G401 (cell line): ENCODE data around the gene PIKFYVE. TPM values are rescaled to one million over a fixed set of nuclear protein-coding genes. Genes with fewer than 3 reads are reported as not detected.

ENCODE experiments used
- DNase-seq: peaks from one replicate; pipeline ENCODE4 v3.0.0-alpha.2; 2015; ENCODE audit warnings: low spot score
- in situ Hi-C: cut with HindIII; loops from 2 replicates; pipeline ENCODE4 v1.10.0; 2016; ENCODE audit warnings: low sequenced_read_pairs, mixed read lengths
- total RNA-seq: library from RNA; depleted of rRNA; stranded (reverse); fragments of >200 nt; shearing (Covaris generic); gene quantifications from 2 replicates; pipeline ENCODE4 v1.2.3, GENCODE V29; 2014

PIKFYVE gene
- total RNA-seq, 1 experiment from 2014 or later = 29.2 TPM

DNA sequence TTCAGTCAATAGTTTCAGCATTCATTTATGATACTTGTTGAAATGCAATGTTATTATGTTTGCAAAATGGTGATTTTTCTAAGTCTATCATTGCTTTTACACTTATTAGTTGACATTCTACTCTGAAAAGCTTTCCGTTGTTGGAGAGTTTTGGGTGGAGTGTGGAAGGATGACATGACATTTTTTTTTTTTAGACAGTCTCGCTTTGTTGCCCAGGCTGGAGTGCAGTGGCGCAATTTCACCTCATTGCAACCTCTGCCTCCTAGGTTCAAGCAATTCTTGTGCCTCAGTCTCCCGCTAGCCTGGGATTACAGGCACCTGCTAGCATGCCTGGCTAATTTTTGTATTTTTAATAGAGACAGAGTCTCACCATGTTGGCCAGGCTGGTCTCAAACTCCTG lies 29.8 kb downstream of the PIKFYVE start:
- in situ Hi-C loops = no loop called here
- DNase-seq = no peak

- in situ Hi-C loops = no loop called here
- no peak for DNase-seq
These were observed 30.6 kb downstream of the PIKFYVE start for GRCh38 chr2:208296610-208297009.

- in situ Hi-C loops = no loop called here
- DNase-seq = no peak
These were observed 31.9 kb downstream of the PIKFYVE start for GRCh38 chr2:208297961-208298360.

DNA sequence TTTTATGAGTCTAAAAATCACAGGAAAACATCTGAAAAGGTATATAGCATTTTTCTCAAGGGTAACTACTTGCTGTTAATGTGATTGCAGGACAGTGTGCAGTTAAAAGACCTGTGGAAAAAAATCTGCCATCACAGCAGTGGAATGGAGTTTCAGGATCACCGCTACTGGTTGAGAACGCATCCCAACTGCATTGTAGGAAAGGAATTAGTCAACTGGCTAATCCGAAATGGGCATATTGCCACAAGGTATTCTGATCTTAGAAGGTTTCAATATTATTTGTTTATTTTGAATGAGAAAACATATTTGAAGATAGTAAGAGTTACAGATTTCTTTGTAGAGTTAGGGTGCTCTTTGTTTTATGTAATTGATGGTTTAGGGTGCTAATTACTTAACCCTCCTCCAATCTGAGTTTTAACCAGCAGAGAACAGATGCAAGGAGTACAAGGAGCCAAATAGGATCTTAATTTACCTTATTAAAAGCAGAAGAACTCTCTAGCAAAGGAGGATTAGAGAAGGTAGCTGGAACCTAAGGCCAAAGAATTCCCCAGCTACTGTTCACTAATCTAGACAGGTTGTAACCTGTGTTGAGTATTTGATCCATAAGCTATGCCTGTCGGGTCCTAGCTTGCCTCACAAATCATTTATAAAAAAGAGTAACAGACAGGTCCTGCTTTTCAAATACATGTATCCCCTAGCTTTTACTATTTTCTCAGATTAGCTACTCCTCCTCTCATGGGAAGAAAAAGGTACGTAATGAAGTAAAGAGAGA lies 35.0 kb downstream of the PIKFYVE start:
- DNase-seq = no peak
- in situ Hi-C loops = no loop called here

DNA sequence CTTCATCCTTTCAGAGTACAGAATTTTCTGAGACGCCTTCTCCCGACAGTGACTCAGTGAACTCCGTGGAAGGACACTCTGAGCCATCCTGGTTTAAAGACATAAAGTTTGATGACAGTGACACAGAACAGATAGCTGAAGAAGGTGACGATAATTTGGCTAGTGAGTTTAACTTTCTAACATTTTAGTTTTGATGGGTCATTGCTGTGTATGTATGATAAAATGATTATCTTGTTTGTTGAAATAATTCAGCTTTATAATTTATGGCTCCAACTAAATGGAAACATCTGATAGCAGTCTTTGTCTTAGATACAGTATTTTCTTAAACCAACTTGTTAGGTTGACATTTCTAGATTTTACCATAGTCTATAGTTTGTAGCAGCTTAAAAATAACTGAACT lies 38.1 kb downstream of the PIKFYVE start:
- in situ Hi-C loops = no loop called here
- no peak for DNase-seq

- in situ Hi-C loops = no loop called here
- DNase-seq = no peak
These were observed 38.6 kb downstream of the PIKFYVE start for GRCh38 chr2:208304695-208305094.

- no peak for DNase-seq
- in situ Hi-C loops = no loop called here
These were observed 40.2 kb downstream of the PIKFYVE start for GRCh38 chr2:208306291-208306690.

GRCh38 chr2:208311321-208311720 lies 45.3 kb downstream of the PIKFYVE start:
- in situ Hi-C loops = no loop called here

GRCh38 chr2:208311954-208312353 lies 45.9 kb downstream of the PIKFYVE start:
- DNase-seq = no peak
- in situ Hi-C loops = no loop called here

More at GRCh38 chr2:208311321-208311720, 45.3 kb downstream of the PIKFYVE start:
- no peak for DNase-seq

- DNase-seq = no peak
- in situ Hi-C loops = no loop called here
These were observed 49.2 kb downstream of the PIKFYVE start for GRCh38 chr2:208315081-208315788.

GRCh38 chr2:208318127-208318526 lies 52.1 kb downstream of the PIKFYVE start:
- in situ Hi-C loops = no loop called here
- no peak for DNase-seq

DNA sequence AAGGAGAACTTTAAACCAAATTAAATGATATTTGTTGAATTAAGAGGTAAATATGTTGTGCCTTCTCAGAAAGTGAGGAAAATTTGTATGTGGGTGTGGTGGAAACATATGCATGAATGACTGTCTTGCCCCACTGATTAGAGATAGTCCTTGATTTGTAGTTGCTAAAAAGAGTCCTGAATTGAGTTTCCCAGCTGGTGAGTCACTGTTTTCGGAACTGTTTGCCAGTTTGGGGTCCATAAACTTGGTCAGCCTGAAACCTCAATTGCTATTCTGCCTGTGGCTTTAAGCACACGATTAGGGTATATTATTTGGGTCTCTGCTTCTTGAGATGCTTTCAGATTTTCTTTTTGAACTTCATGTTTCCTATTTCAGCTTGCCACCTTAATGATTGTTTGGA lies 53.3 kb downstream of the PIKFYVE start:
- no peak for DNase-seq
- in situ Hi-C loops = no loop called here

DNA sequence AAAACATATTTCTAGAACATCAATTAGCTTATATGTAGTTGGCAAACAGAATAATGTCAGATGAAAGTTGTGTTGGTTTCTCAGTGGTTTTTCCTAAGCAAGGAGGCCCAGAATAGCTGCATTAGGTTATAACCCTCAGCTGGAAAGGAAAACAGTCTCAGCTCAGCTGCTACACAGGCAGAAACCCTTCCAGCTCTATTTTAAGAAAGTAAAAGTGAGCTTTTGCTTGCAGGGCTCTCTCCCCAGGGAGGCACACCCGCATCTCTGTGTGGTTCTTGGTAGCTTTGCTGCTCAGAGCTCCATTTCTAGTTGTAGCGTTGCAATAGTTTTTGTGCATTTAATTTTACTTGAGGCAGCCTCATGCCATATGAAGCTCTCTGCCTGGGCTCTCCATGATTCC lies 54.6 kb downstream of the PIKFYVE start:
- no peak for DNase-seq
- in situ Hi-C loops = no loop called here

DNA sequence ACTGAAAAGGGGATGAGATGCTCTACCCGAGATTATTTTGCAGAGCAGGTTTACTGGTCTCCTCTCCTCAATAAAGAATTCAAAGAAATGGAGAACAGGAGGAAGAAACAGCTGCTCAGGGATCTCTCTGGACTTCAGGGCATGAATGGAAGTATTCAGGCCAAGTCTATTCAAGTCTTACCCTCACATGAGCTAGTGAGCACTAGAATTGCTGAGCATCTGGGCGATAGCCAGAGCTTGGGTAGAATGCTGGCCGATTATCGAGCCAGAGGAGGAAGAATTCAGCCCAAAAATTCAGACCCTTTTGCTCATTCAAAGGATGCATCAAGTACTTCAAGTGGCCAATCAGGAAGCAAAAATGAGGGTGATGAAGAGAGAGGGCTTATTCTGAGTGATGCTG lies 60.0 kb downstream of the PIKFYVE start:
- peak; percentile 29 for DNase-seq
- in situ Hi-C loops = no loop called here

- in situ Hi-C loops = no loop called here
- no peak for DNase-seq
These were observed 63.4 kb downstream of the PIKFYVE start for GRCh38 chr2:208329485-208329884.

- in situ Hi-C loops = no loop called here
- DNase-seq = no peak
These were observed 68.2 kb downstream of the PIKFYVE start for GRCh38 chr2:208334230-208334629.

DNA sequence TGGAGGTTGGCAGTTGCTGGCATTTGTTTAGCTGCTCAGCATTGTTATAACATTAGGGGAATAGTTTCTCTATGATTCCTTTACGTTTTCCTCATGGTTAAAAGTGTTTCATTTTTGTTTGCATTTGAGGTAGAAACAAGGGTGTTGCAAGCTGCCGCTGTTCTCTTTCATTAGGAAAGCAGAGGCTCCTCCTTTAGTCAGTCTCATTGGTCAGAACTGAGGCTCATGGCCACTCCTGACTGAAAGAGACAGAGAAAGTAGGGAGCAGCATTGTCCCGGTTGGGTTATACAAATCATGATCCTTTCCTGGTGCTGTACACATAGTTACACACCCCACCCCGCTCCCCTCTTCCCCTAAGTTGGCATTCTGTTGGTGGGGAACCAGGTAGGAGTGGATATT lies 80.7 kb downstream of the PIKFYVE start:
- in situ Hi-C loops = no loop called here
- DNase-seq = no peak

DNA sequence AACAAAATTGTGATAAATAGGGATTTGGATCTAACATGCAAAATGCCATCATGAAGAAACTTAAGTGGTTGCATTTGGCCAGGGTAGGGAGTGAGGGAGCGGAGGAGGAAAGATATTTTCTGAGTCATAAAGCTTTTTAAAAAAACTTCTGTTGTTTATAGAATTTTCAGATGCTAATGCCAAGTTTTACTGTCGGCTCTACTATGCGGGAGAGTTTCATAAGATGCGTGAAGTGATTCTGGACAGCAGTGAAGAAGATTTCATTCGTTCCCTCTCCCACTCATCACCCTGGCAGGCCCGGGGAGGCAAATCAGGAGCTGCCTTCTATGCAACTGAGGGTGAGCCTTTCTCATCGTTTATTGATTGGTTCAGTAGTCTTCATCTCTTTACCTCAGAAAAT lies 84.6 kb downstream of the PIKFYVE start:
- DNase-seq = no peak
- in situ Hi-C loops = no loop called here

GRCh38 chr2:208352644-208353567 lies 86.9 kb downstream of the PIKFYVE start:
- in situ Hi-C loops = no loop called here

DNA sequence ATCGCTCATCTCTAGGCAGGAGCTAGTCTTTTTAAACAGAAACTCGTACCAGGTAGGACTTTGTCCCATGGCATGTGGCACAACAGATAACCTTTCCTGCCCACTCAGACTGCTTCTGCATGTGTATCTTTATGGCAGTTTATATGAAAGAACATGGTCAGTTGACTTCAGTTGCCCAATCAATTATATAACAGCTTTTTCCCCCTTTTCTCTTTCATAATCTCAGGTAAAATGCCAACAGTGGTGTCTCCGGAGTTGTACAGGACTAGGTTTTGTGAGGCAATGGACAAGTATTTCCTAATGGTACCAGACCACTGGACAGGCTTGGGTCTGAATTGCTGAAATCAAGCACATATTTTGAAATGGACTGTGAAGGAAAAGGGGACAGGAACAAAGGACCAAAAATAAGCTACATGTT lies 88.9 kb downstream of the PIKFYVE start:
- in situ Hi-C loops = no loop called here
- no peak for DNase-seq

More at GRCh38 chr2:208352644-208353567, 86.9 kb downstream of the PIKFYVE start:
- no peak for DNase-seq
